ACHN (cell line): ENCODE data around the gene BTG1.

ENCODE experiments used
- DNase-seq: peaks from one replicate; pipeline ENCODE4 v3.0.0-alpha.2; 2015
- in situ Hi-C: cut with HindIII; loops from 2 replicates; pipeline ENCODE4 v1.10.0; 2017; ENCODE audit warnings: low sequenced_read_pairs, low pct_ligation_motif_present, low pct_unique_long_range_greater_than_20kb

BTG1 gene, protein sequence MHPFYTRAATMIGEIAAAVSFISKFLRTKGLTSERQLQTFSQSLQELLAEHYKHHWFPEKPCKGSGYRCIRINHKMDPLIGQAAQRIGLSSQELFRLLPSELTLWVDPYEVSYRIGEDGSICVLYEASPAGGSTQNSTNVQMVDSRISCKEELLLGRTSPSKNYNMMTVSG

DNA sequence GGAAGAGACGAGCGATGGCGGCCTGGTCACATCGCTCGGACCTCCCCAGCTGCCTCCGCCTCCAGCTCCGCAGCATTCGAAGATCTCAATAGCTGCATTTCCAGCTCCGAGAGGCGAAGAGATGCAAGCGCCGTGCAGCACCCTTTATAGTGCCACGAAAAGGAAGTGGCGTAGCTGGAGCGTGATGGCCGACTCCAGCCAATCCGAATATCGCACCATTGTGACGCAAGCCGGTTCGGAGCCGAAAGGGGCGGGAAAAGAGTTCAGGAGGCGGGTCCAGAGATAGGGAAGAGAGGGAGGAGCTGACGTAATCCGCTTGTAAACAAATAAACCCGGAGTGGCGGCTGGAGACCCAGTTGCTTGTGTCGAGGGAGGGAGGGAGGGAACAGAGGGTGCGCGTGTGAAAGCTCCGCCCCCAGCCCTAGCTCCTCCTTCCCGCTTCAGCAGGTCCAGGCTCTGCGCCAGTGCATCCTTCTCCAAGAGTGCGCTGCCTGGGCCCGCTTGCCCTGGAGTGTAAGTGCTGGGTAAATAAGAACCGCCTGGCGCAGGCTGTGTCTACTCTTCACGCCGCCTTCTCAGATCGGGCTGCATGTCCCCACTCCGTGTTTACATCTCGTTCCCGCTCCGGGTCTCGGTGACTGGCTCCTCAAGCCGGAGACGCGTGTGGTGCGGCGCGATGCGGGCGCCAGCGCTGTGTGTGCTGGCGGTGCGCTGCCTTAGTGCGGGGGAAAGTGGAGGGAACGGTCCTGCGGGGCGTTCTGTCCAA lies at the start of gene BTG1:
Gene BTG1 (minus strand): TSS at position 116 of the 766 bp plus-strand sequence. CDS start 311 bp downstream, outside the sequence.
- in situ Hi-C loops: no loop called here
- peak; percentile 100 for DNase-seq

- DNase-seq: no peak
- in situ Hi-C loops: no loop called here
Measured at GRCh38 chr12:92194561-92194960, 48.9 kb upstream of the BTG1 start.

DNA sequence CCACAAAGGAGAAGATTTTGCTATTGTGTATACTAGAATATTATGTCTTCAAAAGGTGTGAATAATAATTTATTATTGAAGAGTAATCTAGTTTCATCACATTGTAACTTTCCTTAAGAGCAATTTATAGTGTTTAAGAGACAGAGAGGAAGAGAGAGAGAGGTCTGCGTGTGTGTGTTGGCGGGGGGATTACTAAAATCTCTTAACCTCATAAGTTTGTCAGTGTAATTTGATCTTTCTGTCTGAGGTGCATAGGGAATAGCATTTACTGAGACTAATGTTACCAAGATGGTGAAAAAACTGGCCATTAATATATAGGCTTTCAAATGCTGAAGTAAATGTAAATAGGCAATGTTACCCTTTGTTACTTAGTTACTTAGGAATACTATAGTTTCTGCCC lies 48.2 kb upstream of the BTG1 start:
- DNase-seq: no peak
- in situ Hi-C loops: no loop called here

GRCh38 chr12:92193063-92193462 lies 47.4 kb upstream of the BTG1 start:
- in situ Hi-C loops: no loop called here

DNA sequence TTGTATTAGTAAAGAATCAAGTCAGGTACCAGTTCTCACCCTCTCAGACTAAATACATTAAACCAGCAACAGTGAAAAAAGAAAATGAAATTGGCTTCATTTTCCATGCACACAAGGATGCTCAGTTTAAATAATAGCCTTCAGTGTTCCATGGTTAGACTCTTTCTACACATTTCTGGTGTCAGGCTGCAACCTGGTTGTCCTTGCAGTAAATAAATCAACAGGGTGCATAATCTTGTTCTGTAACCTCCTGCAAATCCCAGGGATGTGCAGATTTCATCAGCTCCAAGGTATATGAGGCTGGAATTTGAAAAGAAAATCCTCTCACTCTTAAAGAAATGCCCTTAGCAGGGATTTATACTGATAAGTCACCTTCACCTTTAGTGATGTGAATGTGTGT lies 46.7 kb upstream of the BTG1 start:
- in situ Hi-C loops: no loop called here
- DNase-seq: no peak

More at GRCh38 chr12:92193063-92193462, 47.4 kb upstream of the BTG1 start:
- DNase-seq: no peak

GRCh38 chr12:92191061-92191460 lies 45.4 kb upstream of the BTG1 start:
- in situ Hi-C loops: no loop called here
- no peak for DNase-seq

DNA sequence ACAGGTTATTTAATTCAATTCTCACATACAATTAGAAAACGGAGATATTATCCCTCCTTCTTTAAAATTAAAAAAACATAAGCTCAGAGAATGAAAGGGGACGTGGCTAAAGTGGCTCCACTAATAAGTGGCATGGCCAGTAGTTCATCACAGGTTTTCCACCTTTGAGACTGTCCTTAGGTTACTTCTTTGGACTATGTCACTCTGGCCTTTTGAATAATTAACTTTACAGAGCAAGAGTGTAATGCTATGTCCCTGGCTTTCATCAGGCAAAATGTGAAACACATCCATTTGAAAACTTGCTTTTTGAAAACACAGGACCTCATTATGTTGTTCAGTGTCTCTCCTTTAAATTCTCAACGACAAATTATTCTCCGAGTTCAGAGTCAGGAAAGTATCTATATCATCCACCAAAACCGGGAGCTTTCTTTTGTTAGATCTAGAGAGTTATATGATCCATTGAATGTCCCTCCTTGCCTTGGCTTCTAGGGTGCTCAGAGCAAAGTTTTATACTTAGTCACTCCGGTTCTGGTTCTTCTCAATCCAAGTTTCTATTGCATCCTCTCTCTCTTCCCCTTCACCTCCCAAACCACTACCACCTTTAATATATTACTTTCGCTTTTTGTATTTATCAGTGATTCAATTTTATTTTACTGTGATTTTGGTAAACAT lies 43.0 kb upstream of the BTG1 start:
- no peak for DNase-seq
- in situ Hi-C loops: no loop called here

DNA sequence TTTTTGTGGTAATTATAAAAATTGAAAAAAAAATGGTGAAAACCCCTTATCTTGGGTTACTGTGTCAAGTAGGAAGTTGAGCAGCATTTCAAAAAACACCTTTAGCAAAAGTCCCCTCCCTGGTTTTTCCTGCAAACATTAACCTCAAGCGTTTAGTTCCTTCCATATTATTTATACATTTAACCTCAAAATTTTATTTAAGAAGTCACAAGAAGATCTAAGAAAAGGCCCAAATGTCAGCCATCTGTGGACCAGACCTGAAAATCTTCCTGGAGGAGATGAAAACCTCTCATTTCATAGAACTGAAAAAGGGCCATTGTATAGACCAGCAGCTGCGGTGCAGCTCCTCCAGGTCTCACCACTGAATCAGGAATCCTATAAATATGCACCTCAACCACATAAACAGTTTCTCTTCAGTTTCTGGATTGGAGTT lies 40.4 kb upstream of the BTG1 start:
- DNase-seq: no peak
- in situ Hi-C loops: no loop called here

- in situ Hi-C loops: no loop called here
- no peak for DNase-seq
Measured at GRCh38 chr12:92185052-92185451, 39.4 kb upstream of the BTG1 start.

GRCh38 chr12:92183575-92183974 lies 37.9 kb upstream of the BTG1 start:
- in situ Hi-C loops: no loop called here

DNA sequence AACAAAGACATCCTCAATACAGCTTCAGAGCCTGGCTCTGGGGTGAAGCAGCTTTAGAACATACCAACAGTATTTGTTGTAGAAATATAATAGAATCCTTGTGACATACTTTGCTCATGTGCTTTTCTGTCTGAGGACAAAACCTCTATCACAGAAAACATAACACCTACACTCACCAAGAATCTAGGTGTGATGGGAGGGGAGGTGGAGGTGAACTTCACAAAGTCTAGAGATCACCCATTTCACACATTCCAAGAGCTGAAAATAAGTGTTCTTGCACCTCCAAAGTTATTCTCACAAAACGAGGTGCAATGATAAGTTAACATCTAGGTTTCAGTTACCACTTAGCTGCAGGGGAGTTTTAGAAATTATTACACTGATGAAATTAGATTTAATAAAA lies 32.7 kb upstream of the BTG1 start:
- DNase-seq: no peak
- in situ Hi-C loops: no loop called here

More at GRCh38 chr12:92183575-92183974, 37.9 kb upstream of the BTG1 start:
- DNase-seq: no peak

- in situ Hi-C loops: no loop called here
- DNase-seq: no peak
Measured at GRCh38 chr12:92176646-92177045, 31.0 kb upstream of the BTG1 start.

GRCh38 chr12:92175961-92176360 lies 30.3 kb upstream of the BTG1 start:
- no peak for DNase-seq
- in situ Hi-C loops: no loop called here

DNA sequence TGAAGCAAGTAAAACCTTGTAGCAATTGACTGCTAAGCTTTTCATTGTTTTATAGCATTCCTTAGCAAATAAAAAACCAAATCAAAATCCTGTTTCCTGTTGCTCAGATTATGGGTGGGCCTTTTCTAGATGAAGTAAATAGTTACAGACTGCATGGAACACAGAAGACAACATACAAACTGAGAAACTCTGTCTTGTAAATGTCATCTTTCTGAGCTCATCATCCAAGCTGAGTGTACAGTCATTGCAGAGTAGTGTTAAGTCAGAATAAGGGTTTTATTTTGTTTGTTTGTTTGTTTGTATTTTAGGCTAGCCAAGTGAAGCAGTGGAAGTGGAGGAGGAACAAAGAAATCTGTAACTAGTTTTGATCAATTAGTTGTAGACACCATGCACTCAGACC lies 24.4 kb upstream of the BTG1 start:
- in situ Hi-C loops: no loop called here
- DNase-seq: no peak

- in situ Hi-C loops: no loop called here
- DNase-seq: no peak
Measured at GRCh38 chr12:92167075-92167474, 21.4 kb upstream of the BTG1 start.

GRCh38 chr12:92164712-92165111 lies 19.1 kb upstream of the BTG1 start:
- in situ Hi-C loops: no loop called here

GRCh38 chr12:92162079-92162478 lies 16.4 kb upstream of the BTG1 start:
- in situ Hi-C loops: no loop called here
- DNase-seq: no peak

More at GRCh38 chr12:92164712-92165111, 19.1 kb upstream of the BTG1 start:
- no peak for DNase-seq

DNA sequence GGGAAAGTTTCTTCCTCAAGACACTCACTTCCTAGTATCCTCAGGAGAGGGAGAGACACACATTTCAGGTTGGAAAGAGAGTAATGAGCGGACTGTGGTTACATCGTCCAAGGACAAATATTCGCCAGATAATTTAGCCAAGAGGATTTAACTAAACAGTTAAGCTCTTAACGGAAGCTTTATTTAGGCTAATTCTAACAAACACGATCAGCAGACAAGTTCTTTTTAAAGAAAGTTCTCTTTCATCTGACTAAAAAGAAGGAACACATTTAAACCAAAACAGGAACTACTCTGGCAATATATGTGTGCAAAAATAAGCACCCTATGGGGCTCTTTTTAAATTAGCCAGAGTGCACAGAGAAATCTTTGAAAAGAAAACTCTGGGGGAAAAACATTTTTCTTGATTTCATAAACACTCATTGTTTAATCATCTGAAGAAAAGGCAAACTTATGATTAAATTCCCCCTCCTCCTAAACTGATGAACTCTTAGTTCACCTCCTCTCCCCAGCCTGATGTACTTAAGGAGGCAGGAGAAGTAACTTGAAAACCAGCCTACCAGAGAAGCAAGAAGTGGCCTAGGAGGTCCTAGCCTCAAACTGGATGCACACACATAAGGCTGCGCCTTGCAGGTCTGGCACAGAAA lies 13.3 kb upstream of the BTG1 start:
- no peak for DNase-seq
- in situ Hi-C loops: no loop called here

DNA sequence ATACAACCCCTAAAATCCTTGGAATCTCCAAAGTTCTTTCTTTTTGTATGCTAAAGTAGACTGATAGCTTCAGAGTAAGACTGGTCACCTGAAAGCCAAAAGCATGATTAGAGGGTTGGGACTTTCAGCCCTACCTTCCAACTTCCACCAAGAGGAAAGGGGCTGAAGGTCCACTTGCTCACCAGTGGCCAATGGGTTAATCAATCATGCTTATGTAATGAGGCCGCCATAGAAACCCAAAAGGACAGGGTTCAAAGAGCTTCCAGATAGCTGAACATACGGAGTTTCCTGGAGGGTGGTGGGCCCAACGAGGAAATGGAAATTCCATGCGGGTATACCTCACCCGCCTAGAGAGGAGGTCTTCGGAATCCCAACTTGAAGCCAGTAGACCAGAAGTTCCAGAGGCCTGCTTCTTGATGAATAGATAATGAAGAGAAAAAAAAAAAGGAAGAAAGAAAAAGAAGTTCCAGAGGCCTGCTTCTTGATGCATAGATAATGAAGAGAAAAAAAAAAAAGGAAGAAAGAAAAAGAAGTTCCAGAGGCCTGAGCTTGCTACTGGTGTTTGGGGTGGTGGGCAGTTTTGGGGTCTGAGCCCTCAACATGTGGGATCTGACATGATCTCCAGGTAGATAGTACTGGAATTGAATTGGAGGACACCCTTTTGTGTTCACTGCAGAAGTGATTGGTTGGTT lies 11.2 kb upstream of the BTG1 start:
- in situ Hi-C loops: no loop called here
- DNase-seq: no peak
